NCI-H2227 (cell line): ENCODE data around the gene AKR1C4.

Experiments used
- DNase-seq: peaks from one replicate; lab custom pipeline; 2025; ENCODE audit not compliant: unreplicated experiment; lab: John Stamatoyannopoulos, UW

Gene AKR1C4

DNA sequence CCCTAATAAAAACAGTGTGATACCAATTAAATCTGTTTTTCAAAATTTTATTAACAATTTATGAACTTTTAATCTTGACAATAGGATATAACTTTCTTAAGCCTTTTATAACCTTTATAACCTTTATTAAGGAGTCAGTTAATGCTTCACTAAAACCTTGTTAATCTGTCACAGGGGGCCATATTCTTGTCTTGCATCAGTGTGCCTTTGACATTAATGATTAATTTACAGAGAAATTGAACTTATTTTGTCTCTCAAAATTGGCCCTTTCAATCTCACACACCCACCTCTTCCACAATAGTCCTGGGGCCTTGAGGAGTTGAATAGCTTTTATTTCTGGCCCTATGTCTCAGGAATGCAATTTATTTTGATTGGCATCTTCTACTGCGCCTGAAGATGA lies 68.5 kb downstream of the AKR1C4 start:
- no peak for DNase-seq

DNA sequence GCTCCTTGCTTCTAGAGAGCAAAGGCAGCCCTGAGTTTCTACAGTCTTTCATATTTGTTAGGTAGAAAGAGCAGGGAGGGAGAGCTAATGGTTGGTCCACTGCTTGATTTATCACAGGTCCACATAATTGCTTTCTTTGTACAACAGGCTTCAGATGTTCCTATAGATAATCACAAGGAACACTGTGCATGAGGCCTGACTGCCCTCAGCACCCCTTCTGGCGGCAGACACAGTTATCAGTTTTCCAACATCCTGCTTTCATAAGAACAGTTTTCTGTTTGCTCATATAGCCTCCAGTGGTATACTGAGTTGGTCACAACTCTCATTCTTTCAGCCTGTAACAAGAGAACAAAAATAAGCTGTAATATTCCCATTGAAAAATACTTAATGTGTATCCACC lies 69.7 kb downstream of the AKR1C4 start:
- no peak for DNase-seq

DNA sequence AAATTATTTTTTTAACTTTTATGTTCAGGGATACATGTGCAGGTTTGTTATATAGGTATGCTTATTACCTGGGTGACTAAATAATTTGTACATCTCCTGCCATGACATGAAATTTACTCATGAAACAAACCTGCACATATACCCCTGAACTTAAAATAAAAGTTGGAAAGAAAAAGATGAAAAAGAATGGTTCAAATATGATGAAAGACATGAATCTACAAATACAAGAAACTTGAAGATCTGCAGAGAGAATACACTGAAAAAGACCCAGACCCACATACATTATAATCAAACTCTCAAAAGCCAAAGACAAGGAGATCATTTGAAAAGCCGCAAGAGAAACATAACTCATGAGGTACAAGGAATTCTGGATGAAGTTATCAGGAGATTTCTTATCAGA lies 70.2 kb downstream of the AKR1C4 start:
- DNase-seq: no peak

GRCh38 chr10:5268234-5268633 lies 71.6 kb downstream of the AKR1C4 start:
- DNase-seq: no peak
